Adrenal gland (tissue), 5 donors: ENCODE results near the gene RIN1.

ENCODE experiments used
- POLR2A ChIP-seq, 2 donors: fragments of 450-650 bp; IDR thresholded peaks; one replicate each; pipeline ENCODE4 v1.6.1; 2017; ENCODE audit warnings: antibody characterized with exemption in 2 of 2, mild to moderate bottlenecking in 2 of 2, moderate library complexity in 1 of 2
- TF ChIP-seq, protein P1 (sequence below), 6 experiments: fragments of 450-650 bp in 4 of 6; fragments of 200-600 bp in 2 of 6; sonication (generic) in 1 of 6; IDR thresholded peaks; 1 replicate in 5 of 6; 2 replicates in 1 of 6; pipeline versions ENCODE4 v1.5.1 to v1.8.0; 2016 to 2021; ENCODE audit warnings: antibody characterized with exemption in 6 of 6, mild to moderate bottlenecking in 2 of 6, moderate library complexity in 1 of 6
- donor health status: DM: no; HTN: no; CAD: no.

DNA sequence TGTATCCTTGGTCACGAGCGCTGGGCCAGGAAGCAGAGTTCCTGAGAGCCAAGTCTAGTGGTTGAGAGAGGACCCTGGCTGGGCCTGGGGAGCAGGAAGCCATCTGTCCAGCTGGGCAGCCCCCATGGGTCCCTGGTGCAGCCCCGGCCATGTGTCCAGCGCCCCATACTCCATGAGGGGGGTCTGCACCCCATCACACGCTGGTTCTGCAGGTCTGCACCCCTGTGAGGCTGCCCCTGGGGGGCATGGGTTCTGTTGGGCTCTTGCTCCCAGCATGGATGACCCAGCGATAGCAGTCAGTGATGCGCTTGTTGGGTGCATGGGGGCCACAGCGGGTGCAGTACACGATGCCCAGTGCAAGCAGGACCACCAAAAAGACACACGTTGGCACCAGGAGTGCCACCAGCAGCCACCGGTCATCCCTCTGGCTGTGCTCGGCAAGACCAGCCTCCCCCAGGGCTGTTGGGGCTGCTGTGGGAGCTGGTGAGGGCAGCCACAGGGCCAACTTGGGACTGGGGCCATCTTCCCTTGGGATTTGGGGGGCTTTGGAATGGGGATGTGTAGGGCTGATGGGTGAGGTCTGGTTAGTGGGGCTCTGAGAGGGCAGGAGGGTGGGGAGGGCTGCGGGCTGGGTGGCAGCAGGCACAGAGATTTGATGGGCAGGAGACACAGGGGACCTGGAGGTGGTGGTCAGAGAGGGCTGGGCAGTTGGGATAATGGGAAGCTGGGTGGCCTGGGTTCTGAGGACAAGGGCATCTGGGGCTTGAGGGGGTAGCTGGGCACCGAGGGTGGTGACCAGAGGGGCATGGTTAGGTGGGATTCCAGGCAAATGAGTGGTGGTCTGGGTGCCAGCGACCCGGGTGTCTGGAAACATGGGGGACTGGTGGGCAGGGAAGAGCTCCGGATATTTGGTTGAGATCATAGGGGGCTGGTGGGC is 21.4 kb downstream of the RIN1 start:
- TF ChIP-seq POLR2A (IDR thresholded peaks at IDR 0.05): no peak
- TF ChIP-seq, protein P1, sequence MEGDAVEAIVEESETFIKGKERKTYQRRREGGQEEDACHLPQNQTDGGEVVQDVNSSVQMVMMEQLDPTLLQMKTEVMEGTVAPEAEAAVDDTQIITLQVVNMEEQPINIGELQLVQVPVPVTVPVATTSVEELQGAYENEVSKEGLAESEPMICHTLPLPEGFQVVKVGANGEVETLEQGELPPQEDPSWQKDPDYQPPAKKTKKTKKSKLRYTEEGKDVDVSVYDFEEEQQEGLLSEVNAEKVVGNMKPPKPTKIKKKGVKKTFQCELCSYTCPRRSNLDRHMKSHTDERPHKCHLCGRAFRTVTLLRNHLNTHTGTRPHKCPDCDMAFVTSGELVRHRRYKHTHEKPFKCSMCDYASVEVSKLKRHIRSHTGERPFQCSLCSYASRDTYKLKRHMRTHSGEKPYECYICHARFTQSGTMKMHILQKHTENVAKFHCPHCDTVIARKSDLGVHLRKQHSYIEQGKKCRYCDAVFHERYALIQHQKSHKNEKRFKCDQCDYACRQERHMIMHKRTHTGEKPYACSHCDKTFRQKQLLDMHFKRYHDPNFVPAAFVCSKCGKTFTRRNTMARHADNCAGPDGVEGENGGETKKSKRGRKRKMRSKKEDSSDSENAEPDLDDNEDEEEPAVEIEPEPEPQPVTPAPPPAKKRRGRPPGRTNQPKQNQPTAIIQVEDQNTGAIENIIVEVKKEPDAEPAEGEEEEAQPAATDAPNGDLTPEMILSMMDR (IDR thresholded peaks at IDR 0.05): no peak
